Activated CD8-positive, alpha-beta memory T cell treated with anti-CD3 and anti-CD28 coated beads, Interleukin-2, amount 50 U/mL, for 24 hours (primary cell): Measurements from ENCODE around the gene ID3.
"Not testable (repeated sequence)": the region's sequence is repeated elsewhere in the genome, so short reads cannot be mapped to it uniquely, and the experiment has no call there.

ENCODE experiments used
- DNase-seq: peaks from one replicate; pipeline ENCODE4 v3.0.0-alpha.2; 2020; ENCODE audit errors: extremely low read depth

ID3 gene

GRCh38 chr1:23588749-23589548 lies 29.6 kb upstream of the ID3 start:
- DNase-seq: no peak

GRCh38 chr1:23585321-23586022 lies 26.2 kb upstream of the ID3 start:
- DNase-seq: no peak

- DNase-seq: not testable (repeated sequence)
These were observed 24.4 kb upstream of the ID3 start for GRCh38 chr1:23583727-23584126.

- no peak for DNase-seq
These were observed 23.5 kb upstream of the ID3 start for GRCh38 chr1:23582820-23583219.

GRCh38 chr1:23581219-23581618 lies 21.9 kb upstream of the ID3 start:
- DNase-seq: no peak

- DNase-seq: no peak
These were observed 19.7 kb upstream of the ID3 start for GRCh38 chr1:23578997-23579363.

- no peak for DNase-seq
These were observed 19.2 kb upstream of the ID3 start for GRCh38 chr1:23578311-23578996.

GRCh38 chr1:23577056-23578004 lies 18.0 kb upstream of the ID3 start:
- no peak for DNase-seq

GRCh38 chr1:23576338-23577055 lies 17.2 kb upstream of the ID3 start:
- no peak for DNase-seq

GRCh38 chr1:23575226-23575810 lies 16.0 kb upstream of the ID3 start:
- no peak for DNase-seq

- no peak for DNase-seq
These were observed 15.0 kb upstream of the ID3 start for GRCh38 chr1:23574265-23574754.

GRCh38 chr1:23573574-23574182 lies 14.4 kb upstream of the ID3 start:
- DNase-seq: no peak

GRCh38 chr1:23571465-23571864 lies 12.2 kb upstream of the ID3 start:
- no peak for DNase-seq

- no peak for DNase-seq
These were observed 10.8 kb upstream of the ID3 start for GRCh38 chr1:23570001-23570691.

- no peak for DNase-seq
These were observed 9.5 kb upstream of the ID3 start for GRCh38 chr1:23568608-23569383.

GRCh38 chr1:23567996-23568607 lies 8.8 kb upstream of the ID3 start:
- no peak for DNase-seq

GRCh38 chr1:23567629-23567995 lies 8.3 kb upstream of the ID3 start:
- no peak for DNase-seq

- no peak for DNase-seq
These were observed 7.0 kb upstream of the ID3 start for GRCh38 chr1:23566304-23566703.
